ENCODE measurements around the gene ITPA. TPM values are rescaled to one million over a fixed set of nuclear protein-coding genes. Genes with fewer than 3 reads are reported as not detected.

The ITPA gene
- total and polyA plus RNA-seq, 5 donors, result 16.6 to 21.8 (median 17.2) TPM

DNA sequence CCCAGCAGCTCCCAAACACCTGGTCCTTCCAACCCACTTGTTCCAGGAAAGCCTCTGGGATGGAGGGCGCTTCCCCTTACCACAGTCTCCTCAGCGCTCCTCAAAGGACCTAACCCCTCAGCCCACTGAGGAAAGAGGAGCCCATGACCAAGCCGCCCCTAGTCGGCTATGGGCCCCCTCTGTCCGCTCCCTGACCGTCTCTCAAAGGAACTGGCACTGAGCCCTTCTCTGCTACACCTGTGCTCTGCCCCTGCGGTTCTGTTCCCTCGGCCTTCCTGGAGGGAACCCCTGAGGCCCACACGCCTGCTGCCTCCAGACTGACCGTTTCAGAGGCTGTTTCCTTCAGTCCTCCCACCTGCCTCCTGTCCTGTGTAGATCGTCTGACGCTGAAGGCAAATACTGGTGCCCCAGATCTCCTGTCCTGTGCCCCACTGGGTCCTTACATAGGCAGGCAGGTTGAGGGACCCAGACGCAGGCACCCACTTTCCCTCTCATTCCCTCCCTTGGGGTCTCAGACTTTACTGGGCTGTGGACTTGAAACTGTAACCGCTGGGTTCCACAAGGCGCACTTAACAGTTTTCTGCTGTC lies 31.6 kb downstream of the ITPA start:
- WGBS, result 80% methylated on average over 15 of the region's 15 CpGs
- H3K27me3 ChIP-seq (ENCODE audit: control insufficient read depth, insufficient read depth), result no peaks in the 10 kb centered on the region
- DNase-seq (peak in 1 of 3 donors; percentile 28), ATAC-seq (no peak)
- no peak overlapping the region for H3K27ac ChIP-seq (ENCODE audit: low read length)
- intact Hi-C loops (cut with DNase I), result no loop called here
- no peaks in the 10 kb centered on the region for H3K4me1 ChIP-seq (ENCODE audit: control insufficient read depth, insufficient read depth, low read length)
- H3K9me3 ChIP-seq (ENCODE audit: control insufficient read depth, low read length), result no peaks in the 10 kb centered on the region
- H3K4me3 ChIP-seq (ENCODE audit: low read length), result no peak overlapping the region

- Histone ChIP-seq H3K27ac (ENCODE audit: low read length) (no peak overlapping the region), H3K9me3 (ENCODE audit: control insufficient read depth, low read length) (no peaks in the 10 kb centered on the region), H3K4me3 (ENCODE audit: low read length) (no peak overlapping the region), H3K27me3 (ENCODE audit: control insufficient read depth, insufficient read depth) (no peaks in the 10 kb centered on the region), H3K4me1 (ENCODE audit: control insufficient read depth, insufficient read depth, low read length) (no peaks in the 10 kb centered on the region)
- 69% methylated on average over 6 of the region's 6 CpGs for WGBS
- intact Hi-C loops (cut with DNase I), result no loop called here
- DNase-seq (no peak), ATAC-seq (no peak)
Observed at GRCh38 chr20:3242172-3242692, 32.9 kb downstream of the ITPA start.

DNA sequence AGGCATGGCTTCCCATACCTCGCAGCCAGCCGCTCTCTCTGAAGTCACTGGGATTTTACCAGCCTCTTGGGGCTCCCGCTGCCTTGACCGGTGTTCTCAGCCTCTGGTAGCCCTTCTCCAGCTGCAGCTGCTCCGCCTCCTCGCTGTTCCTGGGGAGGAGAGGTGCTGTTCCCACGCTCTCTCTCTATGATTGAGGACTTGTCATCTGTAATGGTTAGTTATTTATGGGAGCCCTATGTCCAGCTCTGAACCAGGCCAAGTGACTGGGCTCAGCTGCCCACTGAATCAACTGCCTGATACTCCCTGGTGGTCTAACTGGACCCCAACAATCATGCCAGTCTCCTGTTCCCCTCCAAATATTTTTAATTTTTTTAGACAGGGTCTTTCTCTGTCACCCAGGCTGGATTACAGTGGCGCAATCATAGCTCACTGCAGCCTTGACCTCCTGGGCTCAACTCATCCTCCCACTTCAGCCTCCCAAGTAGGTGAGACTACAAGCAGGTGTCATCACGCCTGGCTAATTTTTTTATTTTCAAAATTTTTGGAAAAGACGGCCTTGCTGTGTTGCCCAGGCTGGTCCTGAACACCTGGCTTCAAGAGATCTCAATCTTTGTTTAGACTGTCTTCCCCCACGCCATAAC lies 34.5 kb downstream of the ITPA start:
- Histone ChIP-seq H3K9me3 (ENCODE audit: control insufficient read depth, low read length) (no peaks in the 10 kb centered on the region), H3K27me3 (ENCODE audit: control insufficient read depth, insufficient read depth) (no peaks in the 10 kb centered on the region), H3K27ac (ENCODE audit: low read length) (no peak overlapping the region), H3K4me1 (ENCODE audit: control insufficient read depth, insufficient read depth, low read length) (no peaks in the 10 kb centered on the region), H3K4me3 (ENCODE audit: low read length) (no peak overlapping the region)
- ATAC-seq, result no peak
- 75% methylated on average over 11 of the region's 11 CpGs for WGBS
- intact Hi-C loops (cut with DNase I), result no loop called here
- DNase-seq, result peak in 1 of 3 donors; percentile 27

DNA sequence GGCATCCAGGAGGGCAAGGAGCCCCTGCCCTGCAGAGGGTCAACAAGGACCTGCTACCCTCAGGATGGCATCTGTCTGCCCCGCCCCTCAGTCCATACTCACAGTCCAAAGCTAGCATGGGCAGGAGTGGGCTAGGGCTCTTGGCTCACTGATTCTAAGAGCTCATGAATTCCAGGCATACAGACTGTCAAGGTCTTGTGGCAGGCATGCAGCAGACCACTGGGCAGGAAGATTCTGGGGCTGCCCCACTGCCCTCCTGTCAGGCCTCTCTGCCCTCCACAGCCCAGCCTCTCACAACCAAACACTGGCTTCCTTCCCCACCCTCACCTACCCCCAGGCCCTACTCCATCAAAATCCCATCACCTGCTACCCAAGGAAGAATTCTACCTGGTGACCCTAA lies 35.3 kb downstream of the ITPA start:
- no peaks in the 10 kb centered on the region for H3K9me3 ChIP-seq (ENCODE audit: control insufficient read depth, low read length)
- no peak overlapping the region for H3K27ac ChIP-seq (ENCODE audit: low read length)
- H3K4me1 ChIP-seq (ENCODE audit: control insufficient read depth, insufficient read depth, low read length), result no peaks in the 10 kb centered on the region
- 85% methylated on average over 1 of the region's 1 CpG for WGBS
- intact Hi-C loops (cut with DNase I), result no loop called here
- DNase-seq, result peak in 1 of 3 donors; percentile 19
- no peak overlapping the region for H3K4me3 ChIP-seq (ENCODE audit: low read length)
- no peaks in the 10 kb centered on the region for H3K27me3 ChIP-seq (ENCODE audit: control insufficient read depth, insufficient read depth)
- no peak for ATAC-seq

- Histone ChIP-seq H3K27ac (ENCODE audit: low read length) (no peak overlapping the region), H3K4me1 (ENCODE audit: control insufficient read depth, insufficient read depth, low read length) (no peaks in the 10 kb centered on the region), H3K9me3 (ENCODE audit: control insufficient read depth, low read length) (no peaks in the 10 kb centered on the region), H3K27me3 (ENCODE audit: control insufficient read depth, insufficient read depth) (no peaks in the 10 kb centered on the region), H3K4me3 (ENCODE audit: low read length) (no peak overlapping the region)
- intact Hi-C loops (cut with DNase I), result no loop called here
- DNase-seq (no peak), ATAC-seq (no peak)
- 58% methylated on average over 2 of the region's 2 CpGs for WGBS
Observed at GRCh38 chr20:3245156-3245555, 35.9 kb downstream of the ITPA start.

- 69% methylated on average over 4 of the region's 4 CpGs for WGBS
- Histone ChIP-seq H3K4me3 (ENCODE audit: low read length) (no peak overlapping the region), H3K4me1 (ENCODE audit: control insufficient read depth, insufficient read depth, low read length) (no peaks in the 10 kb centered on the region), H3K9me3 (ENCODE audit: control insufficient read depth, low read length) (no peaks in the 10 kb centered on the region), H3K27ac (ENCODE audit: low read length) (no peak overlapping the region), H3K27me3 (ENCODE audit: control insufficient read depth, insufficient read depth) (no peaks in the 10 kb centered on the region)
- no peak for ATAC-seq
- DNase-seq, result peak in 1 of 3 donors; percentile 23
- intact Hi-C loops (cut with DNase I), result no loop called here
Observed at GRCh38 chr20:3245711-3246110, 36.4 kb downstream of the ITPA start.

DNA sequence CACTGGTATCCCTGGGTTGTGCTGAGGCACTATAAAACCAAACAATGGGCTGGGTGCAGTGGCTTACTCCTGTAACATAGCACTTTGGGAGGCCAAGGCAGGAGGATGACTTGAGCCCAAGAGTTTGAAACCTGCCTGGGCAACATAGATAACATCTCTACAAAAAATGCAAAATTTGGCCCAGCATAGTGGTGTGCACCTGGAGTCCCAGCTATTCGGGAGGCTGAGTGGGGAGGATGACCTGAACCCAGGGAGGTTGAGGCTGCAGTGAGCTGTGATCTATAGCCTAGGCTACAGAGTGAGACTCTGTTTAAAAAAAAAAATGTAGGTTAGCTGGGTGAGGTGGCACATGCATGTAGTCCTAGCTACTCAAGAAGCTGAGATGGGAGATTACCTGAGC lies 37.4 kb downstream of the ITPA start:
- H3K9me3 ChIP-seq (ENCODE audit: control insufficient read depth, low read length), result no peaks in the 10 kb centered on the region
- no peak overlapping the region for H3K27ac ChIP-seq (ENCODE audit: low read length)
- ATAC-seq (no peak), DNase-seq (no peak)
- H3K27me3 ChIP-seq (ENCODE audit: control insufficient read depth, insufficient read depth), result no peaks in the 10 kb centered on the region
- intact Hi-C loops (cut with DNase I), result no loop called here
- 94% methylated on average over 1 of the region's 1 CpG for WGBS
- H3K4me1 ChIP-seq (ENCODE audit: control insufficient read depth, insufficient read depth, low read length), result no peaks in the 10 kb centered on the region
- no peak overlapping the region for H3K4me3 ChIP-seq (ENCODE audit: low read length)

GRCh38 chr20:3247638-3248037 lies 38.3 kb downstream of the ITPA start:
- ATAC-seq, result peak; percentile 17 to 22
- 45% methylated on average over 4 of the region's 4 CpGs for WGBS
- no peak overlapping the region for H3K27ac ChIP-seq (ENCODE audit: low read length)
- H3K4me1 ChIP-seq (ENCODE audit: control insufficient read depth, insufficient read depth, low read length), result no peaks in the 10 kb centered on the region
- intact Hi-C loops (cut with DNase I), result no loop called here
- DNase-seq, result no peak
- no peaks in the 10 kb centered on the region for H3K9me3 ChIP-seq (ENCODE audit: control insufficient read depth, low read length)
- no peaks in the 10 kb centered on the region for H3K27me3 ChIP-seq (ENCODE audit: control insufficient read depth, insufficient read depth)
- H3K4me3 ChIP-seq (ENCODE audit: low read length), result no peak overlapping the region

DNA sequence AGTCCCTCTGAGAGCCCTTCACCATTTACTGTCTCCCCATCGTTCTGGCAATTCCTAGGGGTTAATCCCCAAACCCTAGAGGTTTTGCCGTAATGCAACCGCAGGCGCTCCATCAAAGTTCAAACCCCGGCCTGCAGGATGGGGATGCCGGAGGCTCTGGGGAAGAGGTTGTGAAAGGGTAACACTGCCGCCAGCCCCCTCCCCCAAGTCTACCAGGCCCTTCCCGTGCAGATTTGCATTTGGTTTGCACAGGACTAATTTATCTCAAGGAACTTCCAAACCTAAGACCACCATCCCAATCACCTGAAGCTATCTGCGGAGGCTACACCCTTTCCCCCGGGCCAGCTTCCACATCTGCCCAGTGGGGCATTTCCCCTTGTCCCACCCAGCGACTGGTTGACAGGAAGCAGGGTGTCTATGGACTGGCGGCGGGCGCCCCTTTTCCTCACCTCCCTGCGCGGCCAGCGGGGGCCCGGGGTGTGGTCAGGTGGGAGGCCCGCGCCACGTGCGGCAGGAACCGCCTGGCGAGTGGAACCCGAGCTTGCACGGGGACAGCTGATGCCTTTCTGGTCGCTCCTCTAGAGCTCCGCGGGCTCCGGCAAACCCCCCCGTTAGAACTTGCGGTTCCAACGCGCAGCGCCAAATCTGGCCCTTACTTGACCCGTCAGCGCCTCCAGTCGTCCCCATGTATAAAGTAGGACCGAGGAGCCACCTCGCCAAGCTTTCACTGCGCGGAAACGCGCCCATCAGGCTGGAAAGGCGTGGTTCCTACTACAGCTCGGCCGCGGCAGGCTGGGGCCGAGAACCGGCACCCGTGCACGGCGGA lies 39.1 kb downstream of the ITPA start:
- H3K4me1 ChIP-seq (ENCODE audit: control insufficient read depth, insufficient read depth, low read length), result no peaks in the 10 kb centered on the region
- 9% methylated on average over 53 of the region's 53 CpGs for WGBS
- intact Hi-C loops (cut with DNase I), result no loop called here
- peak; percentile 68 to 71 for ATAC-seq
- DNase-seq, result peak; percentile 46 to 84 (median 83)
- H3K27me3 ChIP-seq (ENCODE audit: control insufficient read depth, insufficient read depth), result no peaks in the 10 kb centered on the region
- H3K27ac ChIP-seq (ENCODE audit: low read length), result no peak overlapping the region
- H3K4me3 ChIP-seq (ENCODE audit: low read length), result no peak overlapping the region
- no peaks in the 10 kb centered on the region for H3K9me3 ChIP-seq (ENCODE audit: control insufficient read depth, low read length)

DNA sequence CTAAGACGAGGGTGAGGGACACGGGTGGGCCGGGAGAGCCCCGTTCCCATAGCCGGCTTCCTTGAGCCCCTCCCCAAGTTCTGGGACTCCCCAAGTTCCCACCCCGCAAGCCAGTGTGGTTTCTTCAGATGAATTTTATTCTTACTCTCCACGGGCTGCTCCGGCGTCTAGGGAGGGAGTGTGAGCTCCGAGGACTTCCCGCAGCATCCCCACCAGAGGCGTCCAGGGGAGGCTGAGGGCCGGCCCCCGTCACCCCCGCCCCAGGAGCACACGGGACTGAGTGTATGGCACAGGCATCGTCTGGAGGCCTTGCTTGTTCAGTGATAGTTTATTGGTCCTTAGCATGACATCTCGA lies 39.7 kb downstream of the ITPA start:
- DNase-seq, result no peak
- Histone ChIP-seq H3K4me3 (ENCODE audit: low read length) (no peak overlapping the region), H3K27me3 (ENCODE audit: control insufficient read depth, insufficient read depth) (no peaks in the 10 kb centered on the region), H3K9me3 (ENCODE audit: control insufficient read depth, low read length) (no peaks in the 10 kb centered on the region), H3K27ac (ENCODE audit: low read length) (no peak overlapping the region), H3K4me1 (ENCODE audit: control insufficient read depth, insufficient read depth, low read length) (no peaks in the 10 kb centered on the region)
- intact Hi-C loops (cut with DNase I), result no loop called here
- WGBS, result 24% methylated on average over 18 of the region's 18 CpGs
- ATAC-seq, result peak; percentile 15 to 21

- Histone ChIP-seq H3K4me1 (ENCODE audit: control insufficient read depth, insufficient read depth, low read length) (no peaks in the 10 kb centered on the region), H3K27ac (ENCODE audit: low read length) (no peak overlapping the region), H3K9me3 (ENCODE audit: control insufficient read depth, low read length) (no peaks in the 10 kb centered on the region), H3K27me3 (ENCODE audit: control insufficient read depth, insufficient read depth) (no peaks in the 10 kb centered on the region), H3K4me3 (ENCODE audit: low read length) (no peak overlapping the region)
- DNase-seq, result peak in 1 of 3 donors; percentile 34
- intact Hi-C loops (cut with DNase I), result no loop called here
- ATAC-seq, result no peak
- WGBS, result 72% methylated on average over 10 of the region's 10 CpGs
Observed at GRCh38 chr20:3250091-3250504, 40.8 kb downstream of the ITPA start.

Data from right cardiac atrium (tissue), 5 donors.